ENCODE measurements around the gene ZNF318.
"Not testable (repeated sequence)": the region's sequence is repeated elsewhere in the genome, so short reads cannot be mapped to it uniquely, and the experiment has no call there.

ZNF318 gene

DNA sequence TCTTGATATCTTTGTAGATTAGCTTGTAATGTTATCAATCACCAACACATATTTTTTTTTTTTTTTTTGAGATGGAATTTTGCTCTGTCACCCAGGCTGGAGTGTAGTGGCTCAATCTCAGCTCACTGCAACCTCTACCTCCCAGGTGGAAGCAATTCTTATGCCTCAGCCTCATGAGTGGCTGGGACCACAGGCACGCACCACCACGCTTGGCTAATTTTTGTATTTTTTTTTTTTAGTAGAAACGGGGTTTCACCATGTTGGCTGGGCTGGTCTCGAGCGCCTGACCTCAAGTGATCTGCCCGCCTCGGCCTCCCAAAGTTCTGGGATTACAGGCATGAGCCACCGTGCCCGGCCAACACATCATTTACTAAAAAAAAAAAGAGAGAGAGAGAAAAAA, 11.4 kb upstream of the ZNF318 start:
- DNase-seq: not testable (repeated sequence)

DNA sequence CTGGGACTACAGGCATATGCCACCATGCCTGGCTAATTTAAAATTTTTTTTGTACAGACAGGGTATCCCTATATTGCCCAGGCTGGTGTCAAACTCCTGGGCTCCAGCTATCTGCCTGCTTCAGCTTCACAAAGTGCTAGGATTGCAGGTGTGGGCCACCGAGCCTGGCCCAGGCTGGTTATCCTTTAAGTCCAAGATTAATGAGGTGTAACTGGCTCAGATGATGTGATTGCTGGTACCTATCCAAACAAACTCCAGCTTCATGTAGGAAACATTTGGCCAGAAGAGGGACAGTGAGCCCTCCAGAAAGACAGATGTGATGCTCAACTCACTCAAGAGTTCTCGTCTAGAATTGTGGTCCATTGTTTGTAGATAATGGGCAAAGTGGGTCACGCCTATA, 9.2 kb upstream of the ZNF318 start:
- DNase-seq: no peak

DNA sequence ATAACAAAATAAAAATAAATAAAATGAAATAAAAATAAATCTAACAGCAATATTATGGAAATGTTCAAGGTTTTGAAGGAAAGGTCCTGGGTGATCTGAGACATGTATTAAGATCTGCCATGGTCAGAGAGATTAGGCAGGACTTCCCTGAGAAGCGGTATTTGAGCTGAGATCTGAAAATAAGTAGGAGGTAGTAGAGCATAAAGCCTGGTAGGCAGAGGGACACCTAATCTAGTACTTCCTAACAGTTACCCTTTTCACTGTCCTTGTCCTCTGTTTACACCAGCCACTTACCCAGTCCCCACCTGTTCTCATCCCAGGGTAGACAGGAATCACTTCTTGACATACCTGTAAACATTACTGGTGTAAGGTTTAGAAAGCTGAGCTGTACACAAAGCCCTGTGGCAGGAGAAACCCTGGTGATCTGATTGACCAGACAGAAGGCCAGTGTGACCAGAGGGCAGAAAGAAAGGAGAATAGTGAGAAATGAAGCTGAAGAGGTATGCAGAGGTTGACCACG, 8.3 kb upstream of the ZNF318 start:
- no peak for DNase-seq

DNA sequence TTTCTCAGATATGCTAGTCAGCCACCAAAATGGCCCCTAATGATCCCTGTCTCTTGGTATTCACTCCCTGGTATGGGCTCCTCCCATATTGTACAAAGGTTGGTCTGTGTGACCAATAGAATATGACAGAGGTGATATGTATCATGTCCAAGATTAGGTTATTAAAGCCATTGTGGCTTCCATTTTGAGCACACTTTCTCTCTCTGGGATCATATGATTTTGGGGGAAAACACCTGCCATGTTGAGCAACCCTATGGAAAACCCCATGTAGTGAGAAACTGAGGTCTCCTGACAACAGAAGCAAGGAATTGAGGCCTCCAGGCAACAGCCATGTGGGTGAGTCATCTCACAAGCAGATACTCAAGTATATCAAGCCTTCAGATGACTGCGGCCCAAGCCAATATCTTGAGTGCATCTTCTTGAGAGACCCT, 7.1 kb upstream of the ZNF318 start:
- DNase-seq: no peak

DNA sequence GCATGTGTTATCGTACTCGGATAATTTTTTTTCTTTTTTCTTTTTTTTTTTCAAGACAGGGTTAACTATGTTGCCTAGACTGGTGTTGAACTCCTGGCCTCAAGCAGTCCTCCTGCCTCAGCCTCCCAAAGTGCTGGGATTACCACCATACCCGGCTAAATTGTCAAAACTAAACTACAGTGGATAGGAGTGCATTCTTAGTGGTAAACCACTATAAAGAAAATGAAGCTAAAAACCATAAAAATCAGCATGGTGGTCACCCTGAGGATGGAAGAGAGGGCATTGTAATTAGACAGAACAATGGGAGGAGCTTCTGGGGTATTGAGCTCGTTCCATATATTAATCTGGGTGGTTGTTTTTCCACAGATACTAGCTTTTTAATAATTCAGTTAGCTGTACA, 6.2 kb upstream of the ZNF318 start:
- no peak for DNase-seq

DNA sequence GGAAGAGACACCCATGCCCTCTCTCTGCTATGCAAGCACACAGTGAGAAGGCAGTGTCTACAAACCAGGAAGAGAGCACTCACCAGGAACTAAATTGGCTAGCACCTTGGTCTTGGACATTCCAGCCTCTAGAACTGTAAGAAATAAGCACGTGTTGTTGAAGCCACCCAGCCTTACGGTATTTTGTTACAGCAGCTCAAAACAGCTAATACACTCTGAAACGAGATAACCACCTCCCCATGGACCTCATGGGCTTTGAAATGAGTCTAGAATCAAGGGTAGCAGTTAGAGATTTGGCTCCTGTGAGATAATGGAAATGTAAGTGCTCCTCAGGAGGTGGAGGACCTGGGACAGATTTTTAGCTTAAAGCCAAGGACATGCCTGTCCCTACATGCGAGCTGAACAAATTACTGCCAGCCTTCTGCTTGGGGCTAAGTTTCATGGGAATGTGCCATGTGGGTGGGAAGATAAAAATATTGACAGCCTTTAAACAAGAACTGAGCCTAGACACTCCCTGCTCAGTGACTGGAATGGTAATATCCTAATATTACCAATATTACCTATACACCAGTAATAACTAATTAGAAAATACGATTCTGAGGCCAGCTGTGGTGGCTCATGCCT, 3.9 kb upstream of the ZNF318 start:
- no peak for DNase-seq

DNA sequence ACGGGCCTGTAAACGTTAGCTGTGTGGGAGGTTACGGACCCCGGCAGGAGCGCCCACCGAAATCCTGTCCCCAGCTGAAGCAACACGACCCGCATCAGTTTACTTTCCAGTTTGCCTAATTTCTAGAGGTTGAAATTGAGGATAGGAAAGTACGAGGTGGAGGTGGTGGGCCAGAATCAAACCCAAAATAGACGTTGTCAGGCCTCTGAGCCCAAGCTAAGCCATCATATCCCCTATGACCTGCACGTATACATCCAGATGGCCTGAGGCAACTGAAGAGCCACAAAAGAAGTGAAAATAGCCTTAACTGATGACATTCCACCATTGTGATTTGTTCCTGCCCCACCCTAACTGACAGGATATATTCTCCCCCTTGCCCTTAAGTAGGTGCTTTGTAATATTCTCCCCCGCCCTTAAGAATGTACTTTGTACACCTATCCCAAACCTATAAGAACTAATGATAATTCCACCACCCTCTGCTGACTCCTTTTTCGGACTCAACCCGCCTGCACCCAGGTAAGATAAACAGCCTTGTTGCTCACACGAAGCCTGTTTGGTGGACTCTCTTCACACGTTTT, 645 bp upstream of the ZNF318 start:
- DNase-seq: not testable (repeated sequence)

DNA sequence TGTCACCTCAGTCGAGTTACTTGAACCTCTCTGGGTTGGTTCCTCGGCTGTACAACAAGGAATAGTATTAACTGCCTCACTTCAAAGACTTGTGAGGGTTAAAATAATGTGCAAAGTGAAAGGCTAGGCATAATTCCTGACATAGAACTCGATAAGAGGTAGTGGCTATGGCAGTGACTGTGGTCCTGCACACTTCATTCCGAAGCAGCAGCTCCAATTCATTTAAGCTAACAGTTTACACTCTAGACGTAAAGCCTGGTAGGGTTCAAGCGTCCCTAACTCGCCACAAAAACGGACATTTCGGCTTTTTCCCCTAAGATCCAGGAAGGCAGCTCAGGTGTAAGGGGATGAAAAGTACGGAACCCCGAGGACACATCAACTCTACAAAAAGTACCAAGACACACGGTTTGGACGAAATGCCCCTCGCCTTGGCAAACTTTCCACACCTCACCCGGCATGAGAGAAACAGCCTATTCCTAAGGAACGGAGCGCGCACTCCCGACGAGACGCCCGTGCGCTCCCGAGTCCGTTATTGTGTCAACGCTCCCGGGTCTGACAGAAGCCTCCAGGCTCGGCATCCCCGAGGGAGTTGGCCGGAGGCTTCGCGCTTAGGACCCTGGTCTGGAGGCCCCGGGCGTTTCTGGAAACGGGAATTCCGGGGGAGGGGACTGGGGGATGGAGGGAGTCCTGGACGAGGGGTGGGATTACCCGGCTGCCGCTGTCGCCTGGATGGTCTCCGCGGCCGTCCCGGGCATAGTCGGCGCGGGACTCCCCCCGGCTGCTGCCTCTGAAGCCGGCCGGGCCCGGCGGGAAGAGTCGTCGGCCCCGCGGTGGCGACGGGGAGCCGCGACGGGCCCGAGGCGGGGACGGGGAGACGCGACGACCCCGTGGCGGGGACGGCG, 937 bp downstream of the ZNF318 start:
- no peak for DNase-seq

DNA sequence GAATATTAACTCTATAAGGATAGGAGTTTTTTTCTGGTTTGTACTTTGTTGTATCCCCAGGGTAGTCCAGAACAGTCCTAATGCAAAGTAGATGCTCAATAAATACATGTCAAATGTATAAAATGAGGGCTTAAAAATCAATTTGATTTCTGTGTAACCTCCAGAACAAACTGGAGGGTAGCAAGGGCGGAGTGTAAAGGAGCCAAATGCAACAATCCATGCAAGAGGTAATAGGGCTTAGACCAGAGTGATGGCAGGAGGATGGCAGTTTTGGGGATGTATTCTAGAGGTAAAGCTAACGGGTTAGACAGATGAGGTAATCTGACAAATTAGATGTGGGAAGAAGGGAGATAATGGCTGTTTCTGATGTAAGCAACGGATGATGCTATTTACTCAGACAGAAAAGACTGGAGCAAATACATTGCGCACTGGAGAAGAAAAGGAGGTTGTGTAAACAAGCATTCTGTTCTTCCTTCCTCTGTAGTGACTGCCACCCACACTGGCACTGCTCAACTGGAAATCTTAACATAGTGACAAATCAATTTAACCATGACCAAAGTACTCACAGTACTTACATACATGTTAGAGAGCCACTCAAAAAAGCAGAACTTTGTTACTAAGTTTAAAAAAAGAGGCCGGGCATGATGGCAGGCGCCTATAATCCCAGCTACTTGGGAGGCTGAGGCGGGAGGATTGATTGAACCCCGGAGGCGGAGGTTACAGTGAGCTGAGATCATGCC, 2.0 kb downstream of the ZNF318 start:
- no peak for DNase-seq

DNA sequence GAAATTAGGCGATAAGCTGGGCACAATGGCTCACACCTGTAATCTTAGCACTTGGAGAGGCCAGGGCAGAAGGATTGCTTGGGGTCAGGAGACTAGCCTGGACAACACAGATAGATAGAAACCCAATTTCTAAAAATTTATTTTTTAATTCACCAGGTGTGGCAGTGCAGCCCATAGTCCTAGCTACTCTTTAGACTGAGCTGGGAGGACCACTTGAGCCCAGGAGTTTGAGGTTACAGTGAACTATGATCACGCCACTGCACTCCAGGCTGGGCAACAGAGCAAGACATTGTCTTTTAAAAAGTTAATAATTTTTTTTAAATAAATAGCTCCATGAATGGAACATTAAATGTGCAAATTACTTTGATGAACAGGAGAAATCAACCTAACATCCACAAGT, 8.2 kb downstream of the ZNF318 start:
- DNase-seq: no peak

DNA sequence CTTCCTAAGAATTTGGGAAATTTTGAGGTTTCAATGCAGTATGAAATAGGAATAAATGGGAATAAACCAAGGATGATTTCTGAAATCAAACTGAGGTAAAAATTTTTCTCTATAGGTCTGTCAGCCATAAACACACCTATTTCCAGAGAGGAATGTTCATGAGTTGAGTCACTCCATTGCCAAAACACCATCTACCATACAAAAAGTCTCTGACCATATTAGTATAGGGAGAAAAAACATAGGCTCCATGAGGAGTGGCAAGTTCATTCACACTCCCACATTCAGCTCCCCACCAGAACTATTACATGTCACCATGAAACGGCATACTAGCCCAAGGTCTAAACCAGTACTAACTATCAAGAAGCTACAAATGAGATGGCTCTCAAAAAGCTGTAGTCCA, 9.6 kb downstream of the ZNF318 start:
- no peak for DNase-seq

DNA sequence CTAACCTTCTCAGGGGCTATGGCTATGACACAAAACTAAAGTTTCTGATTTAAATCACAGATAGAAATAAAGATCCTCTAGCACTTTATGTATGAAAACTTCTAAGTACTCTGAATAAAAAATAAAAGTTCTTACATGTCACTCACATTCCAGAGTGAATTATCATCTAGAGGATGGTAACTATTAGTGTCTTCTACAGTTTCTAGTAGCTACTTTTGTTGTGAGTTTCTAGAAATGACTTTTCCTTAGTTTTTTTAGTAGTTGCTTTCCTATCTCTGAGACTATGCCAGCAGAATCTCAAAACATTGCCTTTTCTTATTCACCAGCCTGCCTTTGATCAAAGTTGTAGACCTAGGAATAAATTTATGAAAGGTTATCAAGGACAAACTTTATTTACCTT, 10.1 kb downstream of the ZNF318 start:
- DNase-seq: no peak

DNA sequence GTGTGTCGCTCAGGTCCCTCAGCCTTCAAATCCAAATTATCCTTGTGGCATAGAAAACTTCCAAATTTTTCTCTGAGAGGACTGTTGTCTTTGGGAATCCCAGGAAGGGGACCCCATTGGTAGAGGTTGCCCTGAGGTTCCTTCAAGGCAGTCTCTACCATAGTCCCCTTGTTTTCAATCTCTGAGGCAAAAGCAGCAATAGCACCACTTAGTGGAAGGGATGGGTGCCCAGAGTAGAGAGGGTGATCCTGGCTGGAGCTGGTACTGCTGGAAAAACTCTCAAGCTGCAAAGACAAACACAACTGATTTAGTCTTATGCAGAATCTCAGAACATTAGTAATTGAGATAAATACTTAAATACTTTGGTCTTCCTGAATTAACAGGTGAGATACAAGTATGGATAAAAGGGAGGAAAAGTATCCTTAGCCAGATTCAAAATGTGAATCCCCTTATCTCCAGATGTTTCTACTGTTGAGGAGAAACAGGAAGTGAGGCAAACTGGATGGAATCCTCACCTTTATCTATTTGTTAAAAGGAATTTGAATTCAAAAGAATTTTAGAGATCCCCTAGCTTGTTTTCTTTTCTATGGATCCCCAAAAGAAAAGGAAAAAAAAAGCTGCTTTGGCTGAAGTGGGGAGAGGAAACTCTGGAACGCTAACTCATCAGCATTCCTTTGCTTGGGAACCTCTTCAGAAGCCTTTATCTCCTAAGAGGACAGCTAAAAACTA, 13.4 kb downstream of the ZNF318 start:
- DNase-seq: no peak

DNA sequence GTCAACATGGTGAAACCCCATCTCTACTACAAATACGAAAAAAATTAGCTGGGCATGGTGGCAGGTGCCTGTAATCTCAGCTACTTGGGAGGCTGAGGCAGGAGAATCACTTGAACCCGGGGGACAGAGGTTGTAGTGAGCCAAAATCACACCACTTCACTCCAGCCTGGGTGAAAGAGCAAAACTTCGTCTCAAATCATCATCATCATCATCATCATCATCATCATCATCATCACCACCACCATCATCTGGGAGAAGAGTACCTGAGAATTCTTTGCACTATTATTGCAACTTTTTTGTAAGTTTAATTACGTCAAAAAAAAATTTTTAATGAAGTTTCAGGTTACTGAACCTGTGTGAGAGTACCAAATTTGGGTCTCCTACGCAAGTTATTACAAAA, 17.5 kb downstream of the ZNF318 start:
- DNase-seq: not testable (repeated sequence)

DNA sequence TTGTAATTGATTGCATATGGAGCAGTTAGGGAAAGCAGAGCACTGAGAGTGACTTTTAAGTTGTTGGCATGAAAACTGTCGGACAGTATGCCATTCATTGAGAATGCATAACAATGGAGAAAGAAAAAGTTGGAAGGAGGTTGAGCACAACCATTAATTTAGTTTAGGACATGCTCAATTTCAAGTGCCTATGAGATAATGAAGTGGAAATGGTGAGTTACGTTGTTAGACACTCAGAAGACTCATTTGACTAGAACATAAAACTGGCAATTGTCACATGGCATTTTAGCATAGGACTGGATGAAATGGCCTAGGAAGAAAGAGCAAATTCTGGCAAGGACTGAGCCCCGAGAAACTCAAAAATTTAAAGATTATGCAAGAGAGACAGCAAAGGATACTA, 22.0 kb downstream of the ZNF318 start:
- no peak for DNase-seq

DNA sequence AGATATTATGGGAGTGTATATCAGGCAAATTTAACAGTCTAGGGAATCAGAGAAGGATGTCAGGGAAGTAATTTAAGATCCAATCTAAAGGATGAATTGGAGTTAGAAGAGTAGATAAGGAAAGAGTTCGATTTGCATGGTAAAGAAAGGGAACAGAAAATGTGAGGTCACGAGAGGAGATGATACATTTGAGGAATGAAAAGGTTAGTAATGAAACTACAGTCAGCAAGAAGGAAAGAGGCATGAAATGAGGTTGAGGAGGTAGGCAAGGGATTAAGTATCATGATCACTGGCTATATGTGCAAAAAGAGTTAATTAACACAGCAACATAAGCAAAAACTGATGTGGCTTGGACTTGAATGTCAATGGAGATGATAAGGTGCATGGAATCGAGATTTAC, 22.4 kb downstream of the ZNF318 start:
- no peak for DNase-seq

DNA sequence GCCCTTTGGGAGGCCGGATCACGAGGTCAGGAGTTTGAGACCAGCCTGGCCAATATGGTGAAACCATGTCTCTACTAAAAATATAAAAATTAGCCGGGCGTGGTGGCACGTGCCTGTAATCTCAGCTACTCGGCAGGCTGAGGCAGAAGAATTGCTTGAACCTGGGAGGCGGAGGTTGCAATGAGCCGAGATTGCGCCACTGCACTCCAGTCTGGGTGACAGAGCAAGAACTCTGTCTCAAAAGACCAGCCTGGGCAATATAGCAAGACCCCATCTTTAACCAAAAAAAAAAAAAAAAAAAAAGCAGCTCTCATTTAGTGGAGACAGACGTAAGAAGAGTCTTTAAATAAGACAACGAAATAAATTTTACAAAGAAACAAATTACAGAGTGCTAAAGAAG, 23.2 kb downstream of the ZNF318 start:
- not testable (repeated sequence) for DNase-seq

DNA sequence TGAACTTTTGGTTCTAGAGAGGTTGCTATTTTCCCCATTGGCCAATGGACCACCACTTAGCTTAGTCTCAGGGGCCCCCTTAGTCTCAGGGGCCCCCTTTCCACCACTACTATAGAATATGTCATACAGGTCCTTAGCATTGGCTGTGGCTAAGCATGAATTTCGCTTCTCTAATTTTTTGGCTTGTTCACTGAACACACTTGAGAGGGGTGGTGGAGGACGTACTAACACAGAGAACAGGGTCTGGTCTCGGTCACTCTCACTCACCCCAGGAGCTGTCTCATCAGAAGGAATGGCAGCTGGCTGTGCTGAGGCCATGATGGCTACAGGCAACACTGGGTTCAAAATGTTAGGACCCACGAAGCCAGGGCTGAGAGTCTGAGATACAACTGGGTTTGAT, 30.3 kb downstream of the ZNF318 start:
- DNase-seq: no peak

DNA sequence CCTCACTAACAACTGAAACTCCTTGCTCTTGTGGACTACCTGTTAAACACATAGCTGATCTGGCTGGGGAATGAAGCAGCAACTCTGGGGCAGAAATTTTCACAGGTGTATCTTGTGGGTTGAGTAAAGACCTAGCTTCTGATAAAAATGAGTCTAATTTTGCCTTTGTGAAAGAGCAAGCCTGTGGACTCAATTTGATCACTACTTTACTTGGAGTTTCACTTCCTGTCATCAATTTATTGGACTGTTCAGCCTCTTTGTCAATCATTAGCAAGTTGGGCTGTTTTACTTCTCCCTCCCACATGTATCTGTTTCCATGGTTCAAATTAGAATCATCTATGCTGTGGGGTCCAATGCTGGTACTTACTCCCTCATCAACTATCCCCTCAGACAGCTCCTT, 31.2 kb downstream of the ZNF318 start:
- no peak for DNase-seq

DNA sequence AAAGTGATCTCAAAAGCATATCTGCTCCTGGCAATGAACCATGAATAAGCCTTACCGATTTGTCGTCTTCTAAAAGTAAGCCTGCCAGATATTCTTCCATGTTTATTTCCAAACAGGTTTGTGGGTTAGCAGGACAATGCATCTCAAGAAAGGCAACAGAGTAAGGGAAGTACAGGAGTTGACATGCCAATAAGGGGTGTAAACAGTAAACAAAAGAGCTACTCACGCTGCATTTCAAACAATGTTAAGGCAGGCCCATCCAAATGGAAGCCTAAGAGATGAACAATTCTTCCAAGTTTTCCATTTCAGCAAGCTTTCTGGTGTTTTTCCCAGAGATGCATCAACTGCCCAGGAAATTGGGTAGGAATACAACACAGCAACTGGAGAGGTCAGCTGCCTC, 33.1 kb downstream of the ZNF318 start:
- DNase-seq: no peak

DNA sequence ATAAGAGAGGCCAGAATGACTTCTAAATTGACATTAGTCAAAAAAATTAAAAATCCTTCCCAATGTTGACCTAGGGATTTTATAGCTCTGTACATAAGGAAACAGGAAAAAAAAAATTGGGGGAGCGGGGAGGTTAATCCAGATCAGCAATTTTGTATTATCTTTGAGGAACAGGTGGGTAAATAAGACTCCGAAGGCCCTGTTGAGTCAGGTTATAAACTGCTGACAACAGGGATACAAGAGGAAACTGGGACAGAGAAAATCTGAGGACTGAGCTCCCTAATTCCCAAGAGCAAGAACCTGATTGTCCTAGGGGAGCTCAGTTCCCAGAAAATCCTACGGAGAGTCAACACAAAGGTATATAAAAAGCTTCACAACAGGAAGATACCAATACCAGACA, 34.0 kb downstream of the ZNF318 start:
- DNase-seq: no peak

DNA sequence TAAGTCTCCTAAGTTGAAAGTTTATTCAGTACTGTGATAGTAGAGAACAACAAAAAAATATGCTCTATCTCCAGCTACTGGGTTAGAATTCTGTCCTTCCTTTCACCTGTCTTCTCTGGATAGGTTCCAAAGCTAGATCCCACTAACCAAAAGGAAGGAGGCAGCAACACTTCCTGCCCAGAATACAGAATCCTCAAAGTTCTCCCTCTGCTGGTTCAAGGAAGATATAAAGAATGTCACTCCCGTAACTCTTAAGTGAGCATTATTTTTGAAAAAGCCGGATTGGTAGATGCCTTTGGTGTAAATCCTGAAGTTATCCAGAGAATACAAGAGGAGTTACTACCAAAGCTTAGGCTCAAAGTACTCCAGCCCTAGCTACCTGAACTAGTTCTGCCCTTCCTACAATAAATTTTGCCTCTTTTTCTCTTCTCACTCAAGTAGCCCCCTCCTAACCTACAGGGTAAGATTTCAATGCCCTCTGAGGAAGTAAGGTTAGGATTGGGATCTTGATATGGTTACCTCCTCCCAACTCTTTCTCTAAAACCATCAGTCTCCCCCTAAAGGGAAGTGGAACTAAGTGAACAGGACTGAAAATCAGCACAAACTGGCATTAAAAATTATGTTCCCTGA, 34.9 kb downstream of the ZNF318 start:
- no peak for DNase-seq
